HEK293 (cell line): ENCODE results near the gene C6orf89.

Experiments used
- CTCF ChIP-seq: fragments of 450-650 bp; formaldehyde crosslinking; IDR thresholded peaks from 2 replicates; pipeline ENCODE4 v1.5.1; 2016; ENCODE audit warnings: missing biosample characterization, missing genetic modification characterization
- ELK4 ChIP-seq: IDR thresholded peaks from 2 replicates; pipeline ENCODE4 v1.6.1; 2011; ENCODE audit warnings: mild to moderate bottlenecking, low read depth, low read length, borderline replicate concordance
- KLF9 ChIP-seq: fragments of 450-650 bp; formaldehyde crosslinking; IDR thresholded peaks from 2 replicates; pipeline ENCODE4 v1.5.1; 2016; ENCODE audit warnings: missing biosample characterization, missing genetic modification characterization, low read depth
- MZF1 ChIP-seq: fragments of 450-650 bp; formaldehyde crosslinking; IDR thresholded peaks from 2 replicates; pipeline ENCODE4 v1.5.1; 2017; ENCODE audit warnings: missing biosample characterization, missing genetic modification characterization, borderline replicate concordance
- ZBTB11 ChIP-seq: fragments of 450-650 bp; formaldehyde crosslinking; conservative IDR thresholded peaks from 2 replicates; pipeline ENCODE4 v1.5.1; 2016; ENCODE audit warnings: low read depth, missing biosample characterization, missing genetic modification characterization
- ZBTB20 ChIP-seq: fragments of 450-650 bp; formaldehyde crosslinking; IDR thresholded peaks from 2 replicates; pipeline ENCODE4 v1.5.1; 2016; ENCODE audit warnings: missing biosample characterization, missing genetic modification characterization
- ZBTB8A ChIP-seq: fragments of 450-650 bp; formaldehyde crosslinking; IDR thresholded peaks from 2 replicates; pipeline ENCODE4 v1.5.1; 2016; ENCODE audit warnings: missing biosample characterization, missing genetic modification characterization
- ZNF114 ChIP-seq: fragments of 450-650 bp; formaldehyde crosslinking; IDR thresholded peaks from 2 replicates; pipeline ENCODE4 v1.5.0; 2017; ENCODE audit warnings: missing biosample characterization, missing genetic modification characterization
- ZNF202 ChIP-seq: fragments of 450-650 bp; formaldehyde crosslinking; IDR thresholded peaks from 2 replicates; pipeline ENCODE4 v1.5.1; 2016; ENCODE audit warnings: missing biosample characterization, missing genetic modification characterization, borderline replicate concordance
- ZSCAN5A ChIP-seq: fragments of 450-650 bp; formaldehyde crosslinking; IDR thresholded peaks from 2 replicates; pipeline ENCODE4 v1.5.1; 2016; ENCODE audit warnings: missing biosample characterization, missing genetic modification characterization

GRCh38 chr6:36924778-36925374, 39.1 kb downstream of the C6orf89 start:
- TF ChIP-seq ZBTB8A (tag by site-specific recombination) (no peak), CTCF (tag by site-specific recombination) (no peak), ZNF114 (tag by site-specific recombination) (no peak), MZF1 (tag by site-specific recombination) (no peak), KLF9 (tag by site-specific recombination) (no peak), ZNF202 (no peak), ZBTB11 (tag by site-specific recombination) (no peak), ZSCAN5A (tag by site-specific recombination) (no peak), ELK4 (no peak), ZBTB20 (tag by site-specific recombination) (no peak)
